Transverse colon (tissue), 4 donors: ENCODE measurements around the gene RBPJ. TPM values are rescaled to one million over a fixed set of nuclear protein-coding genes. Genes with fewer than 3 reads are reported as not detected.

Experiments used
- DNase-seq: peaks from one replicate; pipeline ENCODE4 v3.0.0-alpha.2; 2019
- H3K27ac ChIP-seq, 4 donors: fragments of 200-600 bp; sonication (generic); 2 replicates each; pipeline ENCODE4 v1.5.1; 2016 to 2018; ENCODE audit warnings: inconsistent platforms in 4 of 4
- H3K27me3 ChIP-seq: fragments of 200-600 bp; sonication (generic); 2 replicates; pipeline ENCODE4 v1.5.1; 2017; ENCODE audit warnings: inconsistent platforms
- H3K36me3 ChIP-seq, 4 donors: fragments of 200-600 bp; sonication (generic); 2 replicates each; pipeline ENCODE4 v1.5.1; 2017 to 2019; ENCODE audit warnings: inconsistent platforms in 4 of 4
- H3K4me1 ChIP-seq, 4 donors: fragments of 200-600 bp; sonication (generic); 2 replicates each; pipeline ENCODE4 v1.5.1; 2017 to 2020; ENCODE audit warnings: inconsistent platforms in 4 of 4
- H3K4me3 ChIP-seq, 4 donors: fragments of 200-600 bp; sonication (generic); 1 replicate in 1 of 4; 2 replicates in 3 of 4; pipeline versions ENCODE4 v1.5.1 to v1.6.1; 2017 to 2019; ENCODE audit warnings: inconsistent platforms in 4 of 4
- H3K9me3 ChIP-seq, 2 donors: fragments of 200-600 bp; sonication (generic); 2 replicates each; pipeline ENCODE4 v1.5.1; 2017 to 2019; ENCODE audit warnings: inconsistent platforms in 2 of 2
- CTCF ChIP-seq, 5 experiments: fragments of 200-600 bp in 3 of 5; fragments of 450-650 bp in 2 of 5; sonication (generic) in 3 of 5; IDR thresholded peaks; 1 replicate in 2 of 5; 2 replicates in 3 of 5; pipeline ENCODE4 v1.5.1; 2016 to 2017; ENCODE audit warnings: antibody characterized with exemption in 5 of 5, inconsistent platforms in 3 of 5, mild to moderate bottlenecking in 2 of 5, moderate library complexity in 1 of 5
- EP300 ChIP-seq: sonication (generic); formaldehyde crosslinking; IDR thresholded peaks from one replicate; pipeline ENCODE4 v1.6.1; 2017; ENCODE audit warnings: antibody characterized with exemption, low read depth
- POLR2A ChIP-seq: fragments of 450-650 bp; IDR thresholded peaks from one replicate; pipeline ENCODE4 v1.6.1; 2016; ENCODE audit warnings: antibody characterized with exemption, mild to moderate bottlenecking, moderate library complexity
- POLR2AphosphoS5 ChIP-seq, 3 donors: sonication (generic); formaldehyde crosslinking; IDR thresholded peaks; one replicate each; pipeline ENCODE4 v1.6.1; 2016; ENCODE audit warnings: antibody characterized with exemption in 3 of 3
- WGBS, 2 donors: methylation state at CpG; one replicate each; pipeline ENCODE4 v1.1.5; 2018; ENCODE audit warnings: low coverage in 1 of 2; 5-methylcytosine and 5-hydroxymethylcytosine counted together
- in situ Hi-C, 4 donors: fragments of 200-750 bp; cut with MboI; loops; one replicate each; pipeline versions ENCODE4 v1.15.0 to v1.15.1; 2017; ENCODE audit warnings: low sequenced_read_pairs in 3 of 4, low pct_ligation_motif_present in 1 of 4, low pct_unique_long_range_greater_than_20kb in 1 of 4
- intact Hi-C: fragments of 100-400 bp; cut with DNase I; formaldehyde crosslinking; loops from one replicate; pipeline ENCODE4 v1.15.1; 2023; ENCODE audit warnings: low total_unique reads
- total RNA-seq, 4 donors: library from RNA; depleted of rRNA; stranded (reverse); fragments of >200 nt; gene quantifications; one replicate each; pipeline ENCODE4 v1.1.0, GENCODE V29; 2016

The RBPJ gene
- total RNA-seq, 4 donors from 2014 or later = 15.1 to 104 (median 44.6) TPM

- no peaks in the 10 kb centered on the region for H3K36me3 ChIP-seq
- in situ Hi-C loops = loop anchor here (25.0 kb wide), 1 partner anchor 546 kb away; no protein-coding TSS in a partner anchor
- H3K4me3 ChIP-seq = no peak overlapping the region
- no peak overlapping the region for H3K27ac ChIP-seq
- no peaks in the 10 kb centered on the region for H3K27me3 ChIP-seq
- intact Hi-C loops = no loop called here
- DNase-seq = no peak
- TF ChIP-seq CTCF (IDR thresholded peaks at IDR 0.05) (no peak), POLR2A (no peak), POLR2AphosphoS5 (IDR thresholded peaks at IDR 0.05) (no peak), EP300 (no peak)
- no peaks in the 10 kb centered on the region for H3K4me1 ChIP-seq
- 90 to 92% methylated on average over 6 to 10 of the region's 10 CpGs for WGBS, 2 donors
- no peaks in the 10 kb centered on the region for H3K9me3 ChIP-seq
Measured at GRCh38 chr4:26466578-26467270, 145.9 kb downstream of the RBPJ start.

DNA sequence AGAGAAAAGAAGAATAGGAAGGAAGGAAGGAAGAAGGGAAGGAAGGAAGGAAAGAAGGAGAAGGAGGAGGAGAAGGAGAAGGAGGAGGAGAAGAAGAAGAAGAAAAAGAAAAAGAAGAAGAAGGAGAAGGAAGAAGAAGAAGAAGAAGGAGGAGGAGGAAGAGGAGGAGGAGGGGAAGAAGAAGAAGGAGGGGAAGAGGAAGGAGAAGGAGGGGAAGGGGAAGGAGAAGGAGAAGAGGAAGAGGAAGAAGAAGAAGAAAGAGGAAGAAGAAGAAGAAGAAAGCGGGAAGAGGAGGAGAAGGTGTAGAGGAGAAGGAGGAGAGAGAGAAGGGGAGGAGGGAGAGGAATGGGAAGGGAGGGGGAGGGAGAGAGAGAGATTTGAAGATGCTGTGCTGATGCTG, 146.9 kb downstream of the RBPJ start:
- DNase-seq = no peak
- Histone ChIP-seq H3K9me3 (no peaks in the 10 kb centered on the region), H3K4me3 (no peak overlapping the region), H3K4me1 (no peaks in the 10 kb centered on the region), H3K27me3 (no peaks in the 10 kb centered on the region), H3K36me3 (no peaks in the 10 kb centered on the region), H3K27ac (no peak overlapping the region)
- 80 to 84% methylated on average over 1 of the region's 1 CpG for WGBS, 2 donors
- intact Hi-C loops = no loop called here
- TF ChIP-seq POLR2A (no peak), POLR2AphosphoS5 (IDR thresholded peaks at IDR 0.05) (no peak), EP300 (no peak), CTCF (IDR thresholded peaks at IDR 0.05) (no peak)
- in situ Hi-C loops = loop anchor here (25.0 kb wide), 1 partner anchor 545 kb away; no protein-coding TSS in a partner anchor

- DNase-seq = no peak
- intact Hi-C loops = no loop called here
- Histone ChIP-seq H3K4me3 (no peak overlapping the region), H3K4me1 (no peaks in the 10 kb centered on the region), H3K27me3 (no peaks in the 10 kb centered on the region), H3K27ac (no peak overlapping the region), H3K36me3 (no peaks in the 10 kb centered on the region), H3K9me3 (no peaks in the 10 kb centered on the region)
- no peak for TF ChIP-seq EP300
- no peak for TF ChIP-seq CTCF (IDR thresholded peaks at IDR 0.05)
- TF ChIP-seq POLR2A = no peak
- TF ChIP-seq POLR2AphosphoS5 (IDR thresholded peaks at IDR 0.05) = no peak
- in situ Hi-C loops = loop anchor here (25.0 kb wide), 1 partner anchor 544 kb away; no protein-coding TSS in a partner anchor
- whole genome bisulfite sequencing, 2 donors = 80 to 87% methylated on average over 6 to 9 of the region's 9 CpGs
Measured at GRCh38 chr4:26468283-26468949, 147.6 kb downstream of the RBPJ start.

- in situ Hi-C loops = loop anchor here (25.0 kb wide), 1 partner anchor 543 kb away; no protein-coding TSS in a partner anchor
Measured at GRCh38 chr4:26468977-26469376, 148.2 kb downstream of the RBPJ start.

More at GRCh38 chr4:26468977-26469376, 148.2 kb downstream of the RBPJ start:
- Histone ChIP-seq H3K27ac (no peak overlapping the region), H3K9me3 (no peaks in the 10 kb centered on the region), H3K4me1 (no peaks in the 10 kb centered on the region), H3K27me3 (no peaks in the 10 kb centered on the region), H3K4me3 (no peak overlapping the region), H3K36me3 (no peaks in the 10 kb centered on the region)
- intact Hi-C loops = no loop called here
- 62 to 67% methylated on average over 4 of the region's 4 CpGs for WGBS, 2 donors
- no peak for DNase-seq
- TF ChIP-seq CTCF (IDR thresholded peaks at IDR 0.05) (no peak), EP300 (no peak), POLR2AphosphoS5 (IDR thresholded peaks at IDR 0.05) (no peak), POLR2A (no peak)
